ENCODE measurements around the gene TPMT. TPM values are rescaled to one million over a fixed set of nuclear protein-coding genes. Genes with fewer than 3 reads are reported as not detected.

The TPMT gene
- total RNA-seq, 1 experiment from 2014 or later = 14.4 TPM

DNA sequence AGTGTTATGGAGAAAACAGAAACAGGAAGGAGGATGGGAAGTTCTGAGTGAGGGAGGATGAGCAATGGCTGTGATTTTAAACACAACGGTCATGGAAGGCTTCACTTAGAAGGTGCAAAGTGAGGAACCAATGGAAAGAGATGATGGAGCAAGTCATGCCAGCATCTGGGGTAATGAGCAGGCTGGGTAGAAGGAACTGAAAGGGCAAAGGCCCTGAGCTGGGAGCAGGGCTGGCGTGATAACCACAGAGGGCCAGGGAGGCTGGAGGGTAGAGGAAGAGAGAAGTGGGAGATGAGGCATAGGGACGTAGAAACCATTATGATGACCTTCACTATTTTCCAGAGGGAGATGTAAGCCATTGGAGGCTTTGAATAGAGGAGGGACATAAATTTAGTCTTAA lies 76.0 kb downstream of the TPMT start:
- Mint-ChIP-seq H3K4me1 (no peaks in the 10 kb centered on the region), H3K36me3 (peaks cover 13% of the 10 kb centered on the region), H3K9me3 (peaks cover 14% of the 10 kb centered on the region), H3K4me3 (no peak overlapping the region), H3K27me3 (ENCODE audit: low read depth) (no peaks in the 10 kb centered on the region), H3K27ac (no peak overlapping the region)
- DNase-seq (ENCODE audit: low spot score) (no peak), ATAC-seq (no peak)
- TF ChIP-seq, protein P1, sequence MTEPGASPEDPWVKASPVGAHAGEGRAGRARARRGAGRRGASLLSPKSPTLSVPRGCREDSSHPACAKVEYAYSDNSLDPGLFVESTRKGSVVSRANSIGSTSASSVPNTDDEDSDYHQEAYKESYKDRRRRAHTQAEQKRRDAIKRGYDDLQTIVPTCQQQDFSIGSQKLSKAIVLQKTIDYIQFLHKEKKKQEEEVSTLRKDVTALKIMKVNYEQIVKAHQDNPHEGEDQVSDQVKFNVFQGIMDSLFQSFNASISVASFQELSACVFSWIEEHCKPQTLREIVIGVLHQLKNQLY (CRISPR knock-in tag; IDR thresholded peaks at IDR 0.05) = no peak
- ChIA-PET CTCF (no interaction called here), POLR2A (no interaction called here)

Other genes starting within 250 kb of the TPMT start
- gene KIF13A, start 167.4 kb downstream of the TPMT start, total RNA-seq (2021) = 27.8 to 32.7 TPM (median 27.8 TPM) in 3 replicates
- gene NHLRC1, start 32.4 kb downstream of the TPMT start, total RNA-seq (2021) = 1.0 to 1.4 TPM (median 1.2 TPM) in 3 replicates
- gene KDM1B, start 345 bp upstream of the TPMT start, total RNA-seq (2021) = 6.7 to 8.7 TPM (median 8.0 TPM) in 3 replicates
- 180 to 204 TPM (median 194 TPM) in 3 replicates for gene DEK, start 109.5 kb upstream of the TPMT start, total RNA-seq (2021)
- gene RNF144B, start 232.3 kb upstream of the TPMT start, total RNA-seq (2021) = 4.9 to 8.2 TPM (median 5.7 TPM) in 3 replicates

Data from WTC11 (cell line).